GM12878 (cell line): ENCODE data around the gene TMEM86B. TPM values are rescaled to one million over a fixed set of nuclear protein-coding genes. Genes with fewer than 3 reads are reported as not detected.

ENCODE experiments used
- ATAC-seq: fragments of 200-7000 bp; cut with Tn5 transposase; 3 replicates; pipeline ENCODE4 v1.9.1; 2020; ENCODE audit warnings: mild to moderate bottlenecking, moderate library complexity
- BruUV-seq: library from RNA; stranded (reverse); fragments of 400-500 nt; replicated peaks from 2 replicates; lab custom pipeline; 2021; lab: Mats Ljungman, UMichigan
- CTCF ChIA-PET: fragments of 300-600 bp; sonication (Branson Sonifier 250); formaldehyde crosslinking; extraction: SDS; loops from one replicate; lab custom pipeline; 2021; ENCODE audit warnings: inconsistent platforms; lab: Yijun Ruan, JAX
- POLR2A ChIA-PET: fragments of 350-600 bp; formaldehyde crosslinking; extraction: SDS; loops from one replicate; lab custom pipeline; 2021; ENCODE audit warnings: inconsistent platforms; lab: Charles Lee
- RAD21 ChIA-PET: fragments of 300-600 bp; sonication (Branson Sonifier 250); formaldehyde crosslinking; loops from one replicate; lab custom pipeline; 2023; ENCODE audit warnings: antibody characterized with exemption; ENCODE audit not compliant: unreplicated experiment; lab: Charles Lee
- SMC1A ChIA-PET: fragments of 300-600 bp; sonication (Branson Sonifier 250); formaldehyde crosslinking; loops from one replicate; lab custom pipeline; 2023; ENCODE audit not compliant: unreplicated experiment, uncharacterized antibody; lab: Charles Lee
- DNase-seq: peaks from one replicate; pipeline ENCODE4 v3.0.0-alpha.2; 2011; ENCODE audit warnings: low read depth, low spot score
- FAIRE-seq: peaks from 3 replicates; lab custom pipeline; 2011; peaks lifted over from hg19 to GRCh38; lab: Jason Lieb, UNC
- H2AFZ ChIP-seq: 2 replicates; pipeline ENCODE4 v1.6.0; 2011; ENCODE audit warnings: low read depth, low read length, control low read depth; ENCODE audit not compliant: control insufficient read depth
- H3K27ac ChIP-seq: 2 replicates; pipeline ENCODE4 v1.5.1; 2011; ENCODE audit warnings: control low read depth; ENCODE audit not compliant: control insufficient read depth, insufficient read depth
- H3K27me3 ChIP-seq, 2 experiments: replicated peaks in 1 of 2; 2 replicates each; pipeline versions ENCODE4 v1.6.0 to v1.6.1; 2011; ENCODE audit warnings: low read length in 1 of 2; ENCODE audit not compliant: control insufficient read depth in 2 of 2, insufficient read depth in 2 of 2
- H3K36me3 ChIP-seq, 2 experiments: 2 replicates each; pipeline ENCODE4 v1.5.1; 2011; ENCODE audit warnings: low read length in 1 of 2; ENCODE audit not compliant: control insufficient read depth in 2 of 2, insufficient read depth in 2 of 2
- H3K4me1 ChIP-seq: 2 replicates; pipeline ENCODE4 v1.6.1; 2011; ENCODE audit warnings: mild to moderate bottlenecking, low read length, moderate library complexity, mixed read lengths; ENCODE audit not compliant: control insufficient read depth, insufficient read depth
- H3K4me2 ChIP-seq: 2 replicates; pipeline ENCODE4 v1.6.0; 2011; ENCODE audit warnings: control low read depth; ENCODE audit not compliant: control insufficient read depth, insufficient read depth
- H3K4me3 ChIP-seq: fragments of 200-600 bp; sonication (generic); 2 replicates; pipeline ENCODE4 v1.5.1; 2016
- H3K79me2 ChIP-seq: 2 replicates; pipeline ENCODE4 v1.6.0; 2011; ENCODE audit warnings: low read length; ENCODE audit not compliant: control insufficient read depth, insufficient read depth
- H3K9ac ChIP-seq: 2 replicates; pipeline ENCODE4 v1.8.0; 2011; ENCODE audit warnings: low read length, control low read depth, mixed read lengths; ENCODE audit not compliant: control insufficient read depth, insufficient read depth
- H3K9me3 ChIP-seq: replicated peaks from 3 replicates; pipeline ENCODE4 v1.5.1; 2011; ENCODE audit warnings: mild to moderate bottlenecking, low read length; ENCODE audit not compliant: control insufficient read depth, insufficient read depth
- H4K20me1 ChIP-seq: 2 replicates; pipeline ENCODE4 v1.6.0; 2011; ENCODE audit not compliant: control insufficient read depth, insufficient read depth
- BACH1 ChIP-seq: fragments of 450-650 bp; IDR thresholded peaks from 2 replicates; pipeline ENCODE4 v1.6.1; 2017; ENCODE audit warnings: mild to moderate bottlenecking, borderline replicate concordance
- BHLHE40 ChIP-seq, 2 experiments: fragments of 450-650 bp in 1 of 2; IDR thresholded peaks; 2 replicates each; pipeline ENCODE4 v1.6.1; 2011 to 2017; ENCODE audit warnings: low read depth in 2 of 2, borderline replicate concordance in 1 of 2, improper control_type of control experiment in 1 of 2, low read length in 1 of 2, mild to moderate bottlenecking in 1 of 2
- DPF2 ChIP-seq: fragments of 450-650 bp; IDR thresholded peaks from 2 replicates; pipeline ENCODE4 v1.6.1; 2017; ENCODE audit warnings: mild to moderate bottlenecking
- ETV6 ChIP-seq, 2 experiments: fragments of 450-650 bp in 1 of 2; IDR thresholded peaks in 1 of 2; conservative IDR thresholded peaks in 1 of 2; 2 replicates each; pipeline ENCODE4 v1.6.1; 2014; ENCODE audit warnings: antibody characterized with exemption in 1 of 2, borderline replicate concordance in 1 of 2, low read depth in 1 of 2, mild to moderate bottlenecking in 1 of 2, moderate library complexity in 1 of 2
- LARP7 ChIP-seq: fragments of 450-650 bp; IDR thresholded peaks from 2 replicates; pipeline ENCODE4 v1.6.1; 2017; ENCODE audit warnings: mild to moderate bottlenecking
- NR2C1 ChIP-seq: fragments of 450-650 bp; IDR thresholded peaks from 2 replicates; pipeline ENCODE4 v1.6.1; 2017; ENCODE audit warnings: antibody characterized with exemption, mild to moderate bottlenecking, moderate library complexity
- RCOR1 ChIP-seq: conservative IDR thresholded peaks from 2 replicates; pipeline ENCODE4 v1.6.1; 2012; ENCODE audit warnings: low read depth, low read length, improper control_type of control experiment
- SMARCA5 ChIP-seq: fragments of 450-650 bp; IDR thresholded peaks from 2 replicates; pipeline ENCODE4 v1.6.1; 2017; ENCODE audit warnings: mild to moderate bottlenecking
- ZBED1 ChIP-seq: IDR thresholded peaks from 2 replicates; pipeline ENCODE4 v1.6.1; 2016; ENCODE audit warnings: borderline replicate concordance
- WGBS: methylation state at CpG from one replicate; pipeline ENCODE4 v1.1.6; 2016; ENCODE audit warnings: low lambda C conversion rate; ENCODE audit not compliant: insufficient replicate concordance, insufficient coverage; ENCODE audit errors: missing lambda C conversion rate; 5-methylcytosine and 5-hydroxymethylcytosine counted together
- in situ Hi-C: fragments of 300-500 bp; cut with MboI; formaldehyde crosslinking; loops from 9 replicates; pipeline ENCODE4 v1.14.3; 2018; ENCODE audit warnings: mixed read lengths
- intact Hi-C: fragments of 100-400 bp; cut with micrococcal nuclease; formaldehyde crosslinking; loops from one replicate; pipeline ENCODE4 v1.14.2; 2022; ENCODE audit not compliant: unreplicated experiment
- polyA plus RNA-seq, 11 experiments: library from polyadenylated mRNA; depleted of rRNA in 4 of 11; unstranded in 6 of 11; stranded (reverse) in 5 of 11; fragments of >200 nt; fragmentation: Nextera tagmentation in 4 of 11; fragmentation: Illumina TruSeq in 1 of 11; extraction: Ambion mirVana in 4 of 11; extraction: Trizol in 1 of 11; gene quantifications; 1 replicate in 1 of 11; 2 replicates in 10 of 11; pipeline versions ENCODE4 v1.2.1 to v1.2.3, GENCODE V29; 2011 to 2016; ENCODE audit warnings: inconsistent platforms in 2 of 11, missing spikeins in 2 of 11, low read depth in 1 of 11
- total RNA-seq, 4 experiments: library from RNA; depleted of rRNA in 3 of 4; stranded (reverse); fragments of >200 nt in 3 of 4; fragmentation: Illumina TruSeq in 1 of 4; extraction: Trizol in 1 of 4; gene quantifications; 2 replicates each; pipeline versions ENCODE4 v1.2.1 to v1.2.3, GENCODE V29; 2013 to 2021

Gene TMEM86B
- total and polyA plus RNA-seq, 10 of the 15 experiments (the other 5 are each of a cell fraction or from before 2014, with no cell fraction given), result 0.26 to 10.6 (median 1.8) TPM

DNA sequence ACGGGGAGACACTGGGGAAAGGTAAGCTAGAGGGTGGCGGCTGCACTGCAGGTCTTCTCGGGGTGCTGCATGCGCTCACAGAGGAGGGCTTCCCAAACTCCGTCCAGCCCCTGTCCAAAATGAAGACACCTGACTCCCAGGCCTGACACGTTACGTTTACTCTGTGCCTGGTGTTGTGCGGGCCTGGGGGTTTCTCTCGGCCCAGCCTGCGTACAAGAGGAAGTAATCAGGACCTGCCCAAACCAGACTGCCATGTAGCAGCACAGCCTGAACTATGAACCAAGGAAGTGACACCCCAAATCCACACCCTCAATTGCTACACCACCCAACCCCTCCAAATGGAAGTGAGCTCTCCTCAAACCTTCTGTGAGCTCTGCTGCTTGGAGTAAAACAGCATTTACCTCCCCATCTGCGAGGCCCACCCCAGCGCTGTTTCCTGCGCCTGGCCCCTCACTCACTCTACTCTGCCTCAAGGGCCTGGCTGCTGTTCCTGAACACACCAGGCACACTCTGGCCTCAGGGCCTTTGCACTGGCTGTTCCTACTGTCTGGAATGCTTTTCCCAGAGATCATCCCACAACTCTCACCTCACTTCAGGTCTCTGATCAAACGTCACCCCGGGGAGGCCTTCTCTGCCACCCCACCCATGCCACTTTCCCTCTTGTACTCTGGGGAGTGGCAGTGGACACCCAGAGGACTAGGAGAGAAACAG lies 48.3 kb upstream of the TMEM86B start:
- WGBS, result 31% methylated on average over 15 of the region's 15 CpGs
- no peaks in the 10 kb centered on the region for H4K20me1 ChIP-seq
- no peaks in the 10 kb centered on the region; the same call in 1 of the 2 replicates for H3K79me2 ChIP-seq
- peak overlapping the region; percentile 65 for H3K9ac ChIP-seq
- peak overlapping the region; percentile 40; the same call in 1 of the 2 replicates for H2AFZ ChIP-seq
- TF ChIP-seq RCOR1 (no peak), ETV6 (conservative IDR thresholded peaks at IDR 0.05 in 1 of 2, IDR thresholded peaks at IDR 0.05 in 1 of 2; ENCODE audit: borderline replicate concordance in 1 of 2, low read depth in 1 of 2) (no peak), NR2C1 (peak; percentile 41; the same call in 1 of the 2 replicates), DPF2 (peak; percentile 64), BHLHE40 (IDR thresholded peaks at IDR 0.05; ENCODE audit: borderline replicate concordance in 1 of 2, low read depth in 2 of 2, low read length in 1 of 2) (0 out of 4 replicates have a peak, but pooled peaks of 1 of the 2 experiments have one; percentile 2), BACH1 (0 out of 2 replicates have a peak, but pooled peaks have one; percentile 9), ZBED1 (no peak), SMARCA5 (0 out of 2 replicates have a peak, but pooled peaks have one; percentile 35), LARP7 (peak; percentile 56)
- TF ChIP-seq, all 136 proteins: peak for 6
- ChIA-PET CTCF (interaction anchor here (1.0 to 2.6 kb wide), 3 partner anchors 15 to 24 kb away, joined by 4 to 7 read pairs (median 6); no protein-coding TSS in a partner anchor), RAD21 (interaction anchor here (1.1 to 3.8 kb wide), 3 partner anchors 14 to 22 kb away, joined by 3 to 46 read pairs (median 4); partner anchors contain the start of gene PPP6R1), SMC1A (interaction anchor here (0.6 to 7.6 kb wide), 6 partner anchors 9 to 133 kb away, joined by 3 to 68 read pairs (median 6); partner anchors contain the start of gene PPP6R1), POLR2A (interaction anchor here (3.1 to 6.1 kb wide), 2 partner anchors 17 to 21 kb away, joined by 39 to 86 read pairs; partner anchors contain the start of gene PPP6R1)
- ATAC-seq, result peak; percentile 24
- Histone ChIP-seq H3K9me3 (no peaks in the 10 kb centered on the region; the same call in 2 of the 3 replicates), H3K36me3 (peaks cover 0 to 3% of the 10 kb centered on the region in 2 experiments; a peak in 1 of 4 replicates), H3K27me3 (no peaks in the 10 kb centered on the region), H3K4me1 (peaks cover 42% of the 10 kb centered on the region), H3K4me3 (0 out of 2 replicates have a peak overlapping the region, but pooled peaks have one; percentile 10), H3K4me2 (peak overlapping the region; percentile 92), H3K27ac (peak overlapping the region; percentile 80)
- FAIRE-seq, result no peak
- intact Hi-C loops, result loop anchor here (1.0 kb wide), 1 partner anchor 18 kb away; the partner anchor contains the start of gene PPP6R1
- in situ Hi-C loops, result no loop called here
- DNase-seq, result no peak
- BruUV-seq, result no TSS peak
